Measurements from ENCODE around the gene SUCO. TPM values are rescaled to one million over a fixed set of nuclear protein-coding genes. Genes with fewer than 3 reads are reported as not detected.
"Not testable (repeated sequence)": the region's sequence is repeated elsewhere in the genome, so short reads cannot be mapped to it uniquely, and the experiment has no call there.

SUCO gene
- total RNA-seq, 1 donor from 2014 or later: 67.2 TPM

- no peak for DNase-seq (ENCODE audit: low spot score)
These were observed 72.7 kb downstream of the SUCO start for GRCh38 chr1:172605641-172606040.

GRCh38 chr1:172607145-172607544, 74.2 kb downstream of the SUCO start:
- no peak for DNase-seq (ENCODE audit: low spot score)

- DNase-seq (ENCODE audit: low spot score): no peak
These were observed 75.2 kb downstream of the SUCO start for GRCh38 chr1:172608098-172608601.

GRCh38 chr1:172609528-172609927, 76.6 kb downstream of the SUCO start:
- no peak for DNase-seq (ENCODE audit: low spot score)

- no peak for DNase-seq (ENCODE audit: low spot score)
These were observed 79.5 kb downstream of the SUCO start for GRCh38 chr1:172612478-172612877.

- no peak for DNase-seq (ENCODE audit: low spot score)
These were observed 80.3 kb downstream of the SUCO start for GRCh38 chr1:172613294-172613693.

- DNase-seq (ENCODE audit: low spot score): no peak
These were observed 83.2 kb downstream of the SUCO start for GRCh38 chr1:172616195-172616594.

- DNase-seq (ENCODE audit: low spot score): no peak
These were observed 83.7 kb downstream of the SUCO start for GRCh38 chr1:172616636-172617035.

GRCh38 chr1:172620603-172621002, 87.7 kb downstream of the SUCO start:
- not testable (repeated sequence) for DNase-seq (ENCODE audit: low spot score)

- no peak for DNase-seq (ENCODE audit: low spot score)
These were observed 89.6 kb downstream of the SUCO start for GRCh38 chr1:172622541-172622940.

- DNase-seq (ENCODE audit: low spot score): no peak
These were observed 90.8 kb downstream of the SUCO start for GRCh38 chr1:172623748-172624147.

- no peak for DNase-seq (ENCODE audit: low spot score)
These were observed 93.9 kb downstream of the SUCO start for GRCh38 chr1:172626845-172627244.

- no peak for DNase-seq (ENCODE audit: low spot score)
These were observed 94.8 kb downstream of the SUCO start for GRCh38 chr1:172627702-172628101.

- no peak for DNase-seq (ENCODE audit: low spot score)
These were observed 95.5 kb downstream of the SUCO start for GRCh38 chr1:172628401-172628800.

- DNase-seq (ENCODE audit: low spot score): no peak
These were observed 96.2 kb downstream of the SUCO start for GRCh38 chr1:172629170-172629569.

GRCh38 chr1:172629638-172630037, 96.7 kb downstream of the SUCO start:
- DNase-seq (ENCODE audit: low spot score): no peak

- no peak for DNase-seq (ENCODE audit: low spot score)
These were observed 97.3 kb downstream of the SUCO start for GRCh38 chr1:172630056-172630818.

- no peak for DNase-seq (ENCODE audit: low spot score)
These were observed 97.9 kb downstream of the SUCO start for GRCh38 chr1:172630868-172631267.

- DNase-seq (ENCODE audit: low spot score): no peak
These were observed 104.6 kb downstream of the SUCO start for GRCh38 chr1:172637522-172637921.

GRCh38 chr1:172638249-172638648, 105.3 kb downstream of the SUCO start:
- DNase-seq (ENCODE audit: low spot score): no peak

GRCh38 chr1:172638885-172639831, 106.2 kb downstream of the SUCO start:
- peak; percentile 32 for DNase-seq (ENCODE audit: low spot score)

GRCh38 chr1:172640111-172640510, 107.2 kb downstream of the SUCO start:
- DNase-seq (ENCODE audit: low spot score): no peak

All from umbilical cord (tissue), 2 donors.